Tibial artery (tissue), 4 donors: ENCODE measurements around the gene SCN5A.
A peak's percentile ranks its signal among the peaks of the same experiment; 100 is the strongest.

Experiments
- DNase-seq, 2 donors: peaks; one replicate each; pipeline ENCODE4 v3.0.0-alpha.2; 2019
- H3K27ac ChIP-seq, 2 donors: fragments of 200-600 bp; sonication (generic) in 1 of 2; 1 replicate in 1 of 2; 2 replicates in 1 of 2; pipeline ENCODE4 v1.5.1; 2018 to 2019; ENCODE audit warnings: mild to moderate bottlenecking in 1 of 2
- H3K27me3 ChIP-seq, 2 donors: fragments of 200-600 bp; sonication (generic) in 1 of 2; one replicate each; pipeline versions ENCODE4 v1.5.1 to v1.6.0; 2016 to 2019
- H3K36me3 ChIP-seq, 3 donors: fragments of 200-600 bp; sonication (generic) in 2 of 3; one replicate each; pipeline ENCODE4 v1.5.1; 2016 to 2019; ENCODE audit warnings: mild to moderate bottlenecking in 2 of 3
- H3K4me1 ChIP-seq, 4 donors: fragments of 200-600 bp; sonication (generic) in 2 of 4; 1 replicate in 3 of 4; 2 replicates in 1 of 4; pipeline ENCODE4 v1.5.1; 2016 to 2019
- H3K4me3 ChIP-seq, 2 donors: fragments of 200-600 bp; sonication (generic) in 1 of 2; 1 replicate in 1 of 2; 2 replicates in 1 of 2; pipeline ENCODE4 v1.5.1; 2018 to 2019; ENCODE audit warnings: mild to moderate bottlenecking in 2 of 2
- H3K9me3 ChIP-seq, 3 donors: fragments of 200-600 bp; sonication (generic) in 1 of 3; one replicate each; pipeline ENCODE4 v1.5.1; 2016 to 2019
- intact Hi-C: fragments of 100-400 bp; cut with DNase I; formaldehyde crosslinking; loops from one replicate; pipeline ENCODE4 v1.15.0; 2023; ENCODE audit warnings: low total_unique reads
- TF ChIP-seq, protein P1 (sequence below), 2 experiments: fragments of 200-600 bp in 1 of 2; fragments of 450-650 bp in 1 of 2; IDR thresholded peaks; one replicate each; pipeline ENCODE4 v1.5.1; 2017 to 2019; ENCODE audit warnings: antibody characterized with exemption in 2 of 2, mild to moderate bottlenecking in 1 of 2, moderate library complexity in 1 of 2

The SCN5A gene

DNA sequence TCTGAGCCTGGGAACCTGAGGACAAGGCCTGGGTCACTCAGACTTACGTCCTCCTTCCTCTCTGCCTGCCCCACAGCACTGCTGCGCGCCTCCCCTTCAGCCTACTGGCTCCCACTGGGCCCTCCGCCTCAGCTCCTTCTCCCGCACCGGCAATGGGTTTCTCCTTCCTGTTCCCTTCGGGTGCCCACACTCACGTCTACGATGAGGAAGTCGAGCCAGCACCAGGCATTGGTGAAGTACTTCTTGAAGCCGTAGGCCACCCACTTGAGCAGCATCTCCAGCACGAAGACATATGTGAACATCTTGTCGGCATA lies 83.3 kb downstream of the SCN5A start:
- TF ChIP-seq, protein P1, sequence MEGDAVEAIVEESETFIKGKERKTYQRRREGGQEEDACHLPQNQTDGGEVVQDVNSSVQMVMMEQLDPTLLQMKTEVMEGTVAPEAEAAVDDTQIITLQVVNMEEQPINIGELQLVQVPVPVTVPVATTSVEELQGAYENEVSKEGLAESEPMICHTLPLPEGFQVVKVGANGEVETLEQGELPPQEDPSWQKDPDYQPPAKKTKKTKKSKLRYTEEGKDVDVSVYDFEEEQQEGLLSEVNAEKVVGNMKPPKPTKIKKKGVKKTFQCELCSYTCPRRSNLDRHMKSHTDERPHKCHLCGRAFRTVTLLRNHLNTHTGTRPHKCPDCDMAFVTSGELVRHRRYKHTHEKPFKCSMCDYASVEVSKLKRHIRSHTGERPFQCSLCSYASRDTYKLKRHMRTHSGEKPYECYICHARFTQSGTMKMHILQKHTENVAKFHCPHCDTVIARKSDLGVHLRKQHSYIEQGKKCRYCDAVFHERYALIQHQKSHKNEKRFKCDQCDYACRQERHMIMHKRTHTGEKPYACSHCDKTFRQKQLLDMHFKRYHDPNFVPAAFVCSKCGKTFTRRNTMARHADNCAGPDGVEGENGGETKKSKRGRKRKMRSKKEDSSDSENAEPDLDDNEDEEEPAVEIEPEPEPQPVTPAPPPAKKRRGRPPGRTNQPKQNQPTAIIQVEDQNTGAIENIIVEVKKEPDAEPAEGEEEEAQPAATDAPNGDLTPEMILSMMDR (IDR thresholded peaks at IDR 0.05) = no peak
- DNase-seq = peak; percentile 17 to 39
- H3K27ac ChIP-seq = no peak overlapping the region
- H3K36me3 ChIP-seq = no peaks in the 10 kb centered on the region
- no peak overlapping the region for H3K4me3 ChIP-seq
- no peaks in the 10 kb centered on the region for H3K4me1 ChIP-seq
- H3K27me3 ChIP-seq = no peaks in the 10 kb centered on the region
- no peaks in the 10 kb centered on the region for H3K9me3 ChIP-seq
- intact Hi-C loops = no loop called here

DNA sequence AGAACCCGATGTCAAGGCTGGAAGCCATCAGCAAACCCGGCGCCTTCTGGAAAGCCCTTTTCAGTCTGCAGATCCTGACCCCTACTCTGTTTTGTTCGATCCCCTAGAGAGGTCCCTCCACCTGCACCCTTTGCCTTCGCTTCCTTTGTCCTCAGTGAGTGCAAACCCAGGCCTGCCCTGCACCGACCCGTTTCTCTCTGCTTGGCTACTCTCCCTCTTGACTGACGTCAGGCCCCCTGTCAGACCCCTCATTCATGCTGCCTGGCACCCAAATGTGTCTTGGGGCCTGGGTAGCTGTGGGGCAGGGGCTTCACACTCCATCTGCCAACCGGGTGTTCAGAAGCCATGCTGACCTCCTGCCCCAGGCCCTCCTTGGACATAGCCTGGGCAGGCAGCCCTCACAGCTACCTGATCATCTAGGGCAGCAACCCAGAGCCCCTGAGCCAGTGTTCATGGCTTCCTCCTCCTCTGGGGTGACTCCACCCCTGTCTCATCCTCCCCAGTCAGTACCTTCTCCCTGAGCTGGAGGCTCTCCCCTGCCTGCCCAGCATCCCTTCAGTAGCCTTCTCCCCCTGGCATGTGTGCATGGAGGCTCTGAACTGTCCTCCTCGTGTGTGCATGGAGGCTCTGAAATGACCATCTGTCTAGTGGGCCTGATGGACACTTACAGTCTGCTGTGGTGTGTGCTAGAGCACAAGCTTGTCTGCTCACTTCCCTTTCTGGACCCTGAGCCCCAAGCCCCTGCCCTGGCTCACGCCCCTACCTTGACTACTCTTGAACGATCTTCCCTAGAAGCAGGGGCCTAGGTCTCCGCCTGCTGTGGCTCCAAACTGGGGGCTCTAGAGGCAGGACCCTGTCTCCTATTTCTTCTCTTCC lies 83.9 kb downstream of the SCN5A start:
- DNase-seq = peak in 1 of 2 donors; percentile 41
- Histone ChIP-seq H3K9me3 (no peaks in the 10 kb centered on the region), H3K4me3 (no peak overlapping the region), H3K27me3 (no peaks in the 10 kb centered on the region), H3K36me3 (no peaks in the 10 kb centered on the region), H3K27ac (no peak overlapping the region), H3K4me1 (no peaks in the 10 kb centered on the region)
- intact Hi-C loops = no loop called here
- TF ChIP-seq, protein P1 (IDR thresholded peaks at IDR 0.05) = no peak

DNA sequence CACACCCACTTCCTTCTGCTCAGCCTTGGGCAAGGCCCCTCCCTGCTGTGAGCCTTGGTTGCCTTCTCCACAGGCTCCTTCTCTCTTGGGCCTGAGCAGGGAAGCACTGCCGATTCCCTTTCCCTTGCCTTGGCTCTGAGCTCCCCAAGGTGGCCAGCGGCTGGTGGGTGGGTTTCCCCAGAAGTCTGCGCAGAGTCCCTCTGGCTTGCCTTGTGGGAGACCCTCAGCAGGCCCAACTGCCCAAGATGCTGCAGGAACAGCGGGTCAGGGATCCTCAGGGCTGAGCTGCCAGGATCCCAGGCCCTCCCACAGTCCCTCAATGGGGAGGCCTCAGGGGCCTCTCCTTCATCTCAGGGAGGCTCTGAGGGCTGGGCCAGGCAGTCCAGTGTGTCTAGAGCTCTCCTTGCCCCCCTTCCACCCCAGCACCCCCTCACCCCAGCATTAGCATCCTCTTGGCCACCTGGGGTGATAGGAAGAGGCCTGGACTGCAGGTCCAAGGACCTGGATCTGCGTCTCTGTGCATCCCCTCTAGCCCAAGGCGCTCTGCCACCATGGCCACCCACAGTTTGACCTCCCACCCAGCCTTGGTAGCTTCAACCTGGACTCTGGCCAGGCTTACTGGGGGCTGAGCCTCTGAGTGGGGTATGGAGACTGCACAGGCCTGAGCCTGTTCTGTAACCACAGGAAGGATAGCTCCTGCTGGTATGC lies 84.7 kb downstream of the SCN5A start:
- no peak overlapping the region for H3K4me3 ChIP-seq
- H3K9me3 ChIP-seq = no peaks in the 10 kb centered on the region
- TF ChIP-seq, protein P1 (IDR thresholded peaks at IDR 0.05) = no peak
- intact Hi-C loops = no loop called here
- no peaks in the 10 kb centered on the region for H3K27me3 ChIP-seq
- H3K36me3 ChIP-seq = no peaks in the 10 kb centered on the region
- H3K27ac ChIP-seq = no peak overlapping the region
- no peaks in the 10 kb centered on the region for H3K4me1 ChIP-seq
- peak in 1 of 2 donors; percentile 45 for DNase-seq

DNA sequence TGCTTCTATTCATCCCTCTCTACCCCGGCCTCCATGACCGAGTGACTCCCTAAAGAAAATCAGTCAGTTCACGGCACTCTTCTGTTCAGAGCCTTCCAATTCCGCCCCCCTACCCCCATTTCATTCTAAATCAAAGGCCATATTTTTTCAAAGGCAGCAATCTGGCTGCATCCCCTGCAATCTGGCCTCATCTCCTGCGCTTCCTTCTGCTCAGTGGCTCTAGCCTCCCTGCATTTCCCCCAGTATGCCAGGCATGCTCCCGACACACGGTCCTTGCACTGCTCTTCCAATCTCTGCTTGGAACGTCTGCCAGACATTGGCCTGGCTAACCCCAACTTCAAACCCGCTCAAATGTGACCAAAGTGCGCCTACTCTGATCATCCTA lies 85.6 kb downstream of the SCN5A start:
- Histone ChIP-seq H3K9me3 (no peaks in the 10 kb centered on the region), H3K36me3 (no peaks in the 10 kb centered on the region), H3K27ac (no peak overlapping the region), H3K4me1 (no peaks in the 10 kb centered on the region), H3K27me3 (no peaks in the 10 kb centered on the region), H3K4me3 (no peak overlapping the region)
- TF ChIP-seq, protein P1 (IDR thresholded peaks at IDR 0.05) = no peak
- DNase-seq = peak in 1 of 2 donors; percentile 37
- intact Hi-C loops = no loop called here

DNA sequence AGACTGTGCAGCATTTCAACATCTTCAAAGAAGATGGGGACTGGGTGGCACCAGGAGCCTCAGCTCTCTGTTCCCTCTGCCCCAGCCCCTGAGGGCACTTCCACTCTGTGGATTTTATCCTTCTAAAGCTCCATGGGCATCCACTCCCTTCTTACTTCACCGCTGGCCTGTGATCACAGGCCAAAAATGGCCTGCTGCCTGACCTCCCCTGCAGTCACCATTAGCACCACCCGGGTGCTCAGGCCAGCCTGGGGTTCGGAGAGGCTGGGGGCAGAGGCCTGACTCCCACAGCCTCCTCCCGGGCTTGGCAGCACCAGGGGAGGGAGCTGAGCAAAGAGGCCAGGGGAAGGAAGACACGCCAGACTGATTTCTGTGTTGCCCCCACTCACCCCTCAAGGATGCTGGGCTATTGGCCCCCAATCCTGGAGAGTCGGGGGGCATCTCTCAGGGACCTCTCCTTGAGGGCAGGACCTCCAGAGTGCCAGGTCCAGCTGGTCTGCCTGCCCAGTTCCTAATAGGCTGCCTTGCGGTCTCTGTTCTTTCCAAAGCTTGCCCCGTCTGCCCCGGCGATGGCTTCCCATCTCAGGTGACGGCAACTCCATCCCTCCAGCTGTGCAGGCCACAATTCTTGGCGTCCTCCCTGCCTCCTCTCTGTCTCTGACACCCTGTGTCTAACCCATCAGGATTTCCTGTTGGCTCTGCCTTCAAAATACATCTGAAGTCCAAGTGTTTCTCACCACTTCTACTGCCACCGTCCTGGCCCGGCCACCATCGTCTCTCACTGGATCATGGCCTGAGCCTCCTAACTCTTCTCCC lies 86.2 kb downstream of the SCN5A start:
- intact Hi-C loops = no loop called here
- TF ChIP-seq, protein P1 (IDR thresholded peaks at IDR 0.05) = no peak
- H3K27me3 ChIP-seq = no peaks in the 10 kb centered on the region
- H3K9me3 ChIP-seq = no peaks in the 10 kb centered on the region
- H3K36me3 ChIP-seq = no peaks in the 10 kb centered on the region
- H3K4me1 ChIP-seq = no peaks in the 10 kb centered on the region
- no peak overlapping the region for H3K4me3 ChIP-seq
- DNase-seq = peak in 1 of 2 donors; percentile 41
- H3K27ac ChIP-seq = no peak overlapping the region
